Measurements from ENCODE around the gene RUNX1. TPM values are rescaled to one million over a fixed set of nuclear protein-coding genes. Genes with fewer than 3 reads are reported as not detected.

RUNX1 gene
- total and polyA plus RNA-seq, 2 of the 13 experiments (the other 11 are each of a cell fraction or from before 2014, with no cell fraction given): 5.4 to 6.4 TPM

- 0 out of 2 replicates have a peak, but pooled peaks have one; percentile 22 for TF ChIP-seq AFF4 (CRISPR knock-in tag; IDR thresholded peaks at IDR 0.05)
- TF ChIP-seq PHF20 (CRISPR knock-in tag; IDR thresholded peaks at IDR 0.05): peak; percentile 26; the same call in 1 of the 2 replicates
- peak; percentile 16; the same call in 1 of the 2 replicates for TF ChIP-seq NRL (CRISPR knock-in tag; IDR thresholded peaks at IDR 0.05; ENCODE audit: borderline replicate concordance)
- peak; percentile 25; the same call in 1 of the 2 replicates for TF ChIP-seq NFKBIZ (CRISPR knock-in tag; IDR thresholded peaks at IDR 0.05)
- TF ChIP-seq ZNF263 (CRISPR knock-in tag; IDR thresholded peaks at IDR 0.05): peak; percentile 64; the same call in 1 of the 2 replicates
- TF ChIP-seq ZNF687 (CRISPR knock-in tag; IDR thresholded peaks at IDR 0.05): peak; percentile 73
- TF ChIP-seq ARNTL (CRISPR knock-in tag; IDR thresholded peaks at IDR 0.05): 0 out of 2 replicates have a peak, but pooled peaks have one; percentile 32
- no peak for TF ChIP-seq ZNF17 (CRISPR knock-in tag; IDR thresholded peaks at IDR 0.05)
- TF ChIP-seq ZNF484 (CRISPR knock-in tag; IDR thresholded peaks at IDR 0.05; ENCODE audit: borderline replicate concordance, low read depth): no peak
- TF ChIP-seq ZSCAN12 (CRISPR knock-in tag; IDR thresholded peaks at IDR 0.05): no peak
- peak; percentile 75 for TF ChIP-seq KAT8 (CRISPR knock-in tag; IDR thresholded peaks at IDR 0.05)
- TF ChIP-seq HMG20B (CRISPR knock-in tag; conservative IDR thresholded peaks at IDR 0.05): 0 out of 2 replicates have a peak, but pooled peaks have one; percentile 28
- TF ChIP-seq ZNF225 (CRISPR knock-in tag; IDR thresholded peaks at IDR 0.05): peak; percentile 44; the same call in 1 of the 2 replicates
- TF ChIP-seq SP4 (CRISPR knock-in tag; IDR thresholded peaks at IDR 0.05): no peak
- TF ChIP-seq SP1 (IDR thresholded peaks at IDR 0.05): no peak
- TF ChIP-seq SP1 (CRISPR knock-in tag; IDR thresholded peaks at IDR 0.05): no peak
- TF ChIP-seq CREM (IDR thresholded peaks at IDR 0.05): peak; percentile 52; the same call in 1 of the 2 replicates
- no peak for TF ChIP-seq CREM (CRISPR knock-in tag; IDR thresholded peaks at IDR 0.05)
- TF ChIP-seq NBN (conservative IDR thresholded peaks at IDR 0.05): no peak
- 0 out of 2 replicates have a peak, but pooled peaks have one; percentile 22 for TF ChIP-seq ZFP1 (CRISPR knock-in tag; IDR thresholded peaks at IDR 0.05)
Observed at GRCh38 chr21:34817821-34818661, 231.1 kb downstream of the RUNX1 start (continued).

Data from HepG2 (cell line).